ENCODE results near the gene TMEM208.

DNA sequence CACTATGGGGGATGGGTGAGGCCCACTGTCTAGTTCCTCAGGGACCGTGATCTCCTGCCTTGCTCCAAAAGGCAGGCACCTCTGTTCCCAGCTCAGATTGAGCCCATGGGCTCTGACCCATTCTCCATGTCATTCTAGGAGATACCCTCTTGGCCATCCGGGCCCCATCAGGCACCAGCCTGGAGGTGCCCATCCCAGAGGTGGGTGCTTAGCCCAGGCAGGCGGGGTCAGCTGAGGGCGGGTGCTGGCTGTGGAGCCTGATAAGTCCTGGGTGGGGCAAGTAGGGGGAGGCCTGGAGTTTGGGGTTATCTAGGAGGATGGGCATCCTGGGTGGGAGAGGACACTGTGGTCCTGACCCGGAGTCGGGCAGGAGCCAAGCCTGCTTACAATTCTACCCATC, 32.7 kb upstream of the TMEM208 start:
- TF ChIP-seq, protein P1, sequence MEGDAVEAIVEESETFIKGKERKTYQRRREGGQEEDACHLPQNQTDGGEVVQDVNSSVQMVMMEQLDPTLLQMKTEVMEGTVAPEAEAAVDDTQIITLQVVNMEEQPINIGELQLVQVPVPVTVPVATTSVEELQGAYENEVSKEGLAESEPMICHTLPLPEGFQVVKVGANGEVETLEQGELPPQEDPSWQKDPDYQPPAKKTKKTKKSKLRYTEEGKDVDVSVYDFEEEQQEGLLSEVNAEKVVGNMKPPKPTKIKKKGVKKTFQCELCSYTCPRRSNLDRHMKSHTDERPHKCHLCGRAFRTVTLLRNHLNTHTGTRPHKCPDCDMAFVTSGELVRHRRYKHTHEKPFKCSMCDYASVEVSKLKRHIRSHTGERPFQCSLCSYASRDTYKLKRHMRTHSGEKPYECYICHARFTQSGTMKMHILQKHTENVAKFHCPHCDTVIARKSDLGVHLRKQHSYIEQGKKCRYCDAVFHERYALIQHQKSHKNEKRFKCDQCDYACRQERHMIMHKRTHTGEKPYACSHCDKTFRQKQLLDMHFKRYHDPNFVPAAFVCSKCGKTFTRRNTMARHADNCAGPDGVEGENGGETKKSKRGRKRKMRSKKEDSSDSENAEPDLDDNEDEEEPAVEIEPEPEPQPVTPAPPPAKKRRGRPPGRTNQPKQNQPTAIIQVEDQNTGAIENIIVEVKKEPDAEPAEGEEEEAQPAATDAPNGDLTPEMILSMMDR (IDR thresholded peaks at IDR 0.05), result no peak
- TF ChIP-seq POLR2A (IDR thresholded peaks at IDR 0.05), result no peak
